CD4-positive, alpha-beta T cell treated with Interleukin-4 for 1 hour (primary cell): ENCODE data around the gene C12orf57.

Experiments used
- DNase-seq, 2 donors: peaks; one replicate each; pipeline ENCODE4 v3.0.0-alpha.2; 2020 to 2022

C12orf57 gene

GRCh38 chr12:6954316-6955107, 10.7 kb downstream of the C12orf57 start:
- DNase-seq = no peak

- no peak for DNase-seq
Observed at GRCh38 chr12:6955108-6956020, 11.5 kb downstream of the C12orf57 start.

- peak in 1 of 2 donors; percentile 48 for DNase-seq
Observed at GRCh38 chr12:6956021-6956727, 12.4 kb downstream of the C12orf57 start.

- DNase-seq = peak; percentile 42 to 67
Observed at GRCh38 chr12:6957151-6957701, 13.4 kb downstream of the C12orf57 start.

GRCh38 chr12:6957741-6958608, 14.2 kb downstream of the C12orf57 start:
- DNase-seq = no peak

GRCh38 chr12:6958609-6959057, 14.8 kb downstream of the C12orf57 start:
- no peak for DNase-seq

- DNase-seq = peak; percentile 87 to 90
Observed at GRCh38 chr12:6959058-6959804, 15.4 kb downstream of the C12orf57 start.

GRCh38 chr12:6959805-6960592, 16.2 kb downstream of the C12orf57 start:
- no peak for DNase-seq

- peak; percentile 57 to 62 for DNase-seq
Observed at GRCh38 chr12:6960593-6961277, 16.9 kb downstream of the C12orf57 start.

- peak; percentile 92 to 94 for DNase-seq
Observed at GRCh38 chr12:6961278-6961694, 17.5 kb downstream of the C12orf57 start.

GRCh38 chr12:6961695-6962284, 18.0 kb downstream of the C12orf57 start:
- DNase-seq = peak in 1 of 2 donors; percentile 43

- no peak for DNase-seq
Observed at GRCh38 chr12:6962285-6963015, 18.6 kb downstream of the C12orf57 start.

GRCh38 chr12:6963016-6963731, 19.4 kb downstream of the C12orf57 start:
- DNase-seq = no peak

GRCh38 chr12:6963791-6964413, 20.1 kb downstream of the C12orf57 start:
- no peak for DNase-seq

GRCh38 chr12:6964605-6965025, 20.8 kb downstream of the C12orf57 start:
- DNase-seq = no peak

- peak; percentile 92 for DNase-seq
Observed at GRCh38 chr12:6965026-6965661, 21.3 kb downstream of the C12orf57 start.
